ENCODE measurements around the gene LGMN.

DNA sequence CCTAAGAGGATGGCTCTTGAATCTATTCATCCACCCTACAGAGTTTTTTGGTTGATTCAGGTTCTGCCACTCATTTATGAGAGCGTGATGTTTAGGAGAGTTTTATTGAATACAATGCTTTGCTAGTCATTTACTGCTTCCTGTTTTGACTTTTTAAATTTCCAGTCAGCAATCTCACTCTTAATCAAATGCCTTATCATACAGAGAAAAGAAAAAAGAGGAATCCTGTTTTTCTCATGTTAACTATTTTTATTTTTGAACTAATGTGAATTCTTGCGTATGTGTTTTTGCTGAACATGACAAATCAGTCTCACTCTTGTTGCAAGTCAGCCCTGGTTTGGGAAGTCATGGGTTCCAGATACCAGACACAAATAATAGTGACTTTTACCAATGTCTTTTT is 22.1 kb upstream of the LGMN start:
- TF ChIP-seq, protein P1, sequence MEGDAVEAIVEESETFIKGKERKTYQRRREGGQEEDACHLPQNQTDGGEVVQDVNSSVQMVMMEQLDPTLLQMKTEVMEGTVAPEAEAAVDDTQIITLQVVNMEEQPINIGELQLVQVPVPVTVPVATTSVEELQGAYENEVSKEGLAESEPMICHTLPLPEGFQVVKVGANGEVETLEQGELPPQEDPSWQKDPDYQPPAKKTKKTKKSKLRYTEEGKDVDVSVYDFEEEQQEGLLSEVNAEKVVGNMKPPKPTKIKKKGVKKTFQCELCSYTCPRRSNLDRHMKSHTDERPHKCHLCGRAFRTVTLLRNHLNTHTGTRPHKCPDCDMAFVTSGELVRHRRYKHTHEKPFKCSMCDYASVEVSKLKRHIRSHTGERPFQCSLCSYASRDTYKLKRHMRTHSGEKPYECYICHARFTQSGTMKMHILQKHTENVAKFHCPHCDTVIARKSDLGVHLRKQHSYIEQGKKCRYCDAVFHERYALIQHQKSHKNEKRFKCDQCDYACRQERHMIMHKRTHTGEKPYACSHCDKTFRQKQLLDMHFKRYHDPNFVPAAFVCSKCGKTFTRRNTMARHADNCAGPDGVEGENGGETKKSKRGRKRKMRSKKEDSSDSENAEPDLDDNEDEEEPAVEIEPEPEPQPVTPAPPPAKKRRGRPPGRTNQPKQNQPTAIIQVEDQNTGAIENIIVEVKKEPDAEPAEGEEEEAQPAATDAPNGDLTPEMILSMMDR (IDR thresholded peaks at IDR 0.05) = no peak
- TF ChIP-seq POLR2A (IDR thresholded peaks at IDR 0.05) = no peak
- no peak for TF ChIP-seq POLR2AphosphoS5 (IDR thresholded peaks at IDR 0.05)
